Neural cell (in vitro differentiated cells): ENCODE results near the gene UBE2Q1. TPM values are rescaled to one million over a fixed set of nuclear protein-coding genes. Genes with fewer than 3 reads are reported as not detected.

Experiments
- H2AFZ ChIP-seq: fragments of 200-600, 300-800 bp; sonication (generic), shearing (Covaris generic); 2 replicates; pipeline ENCODE4 v1.6.0; 2014; ENCODE audit warnings: low read depth, mild to moderate bottlenecking, antibody characterized with exemption, low read length, moderate library complexity
- H3F3A ChIP-seq: fragments of 200-600 bp; shearing (Covaris generic); 2 replicates; pipeline ENCODE4 v1.6.1; 2016; ENCODE audit warnings: mild to moderate bottlenecking, moderate library complexity, mixed read lengths, antibody characterized with exemption, low read length; ENCODE audit not compliant: insufficient read depth, poor library complexity, severe bottlenecking
- H3K27ac ChIP-seq: fragments of 200-600, 300-800 bp; sonication (generic), shearing (Covaris generic); 2 replicates; pipeline ENCODE4 v1.5.1; 2014; ENCODE audit warnings: mild to moderate bottlenecking, low read length, moderate library complexity
- H3K27me3 ChIP-seq: fragments of 300-800, 200-600 bp; sonication (generic), shearing (Covaris generic); 2 replicates; pipeline ENCODE4 v1.6.0; 2014; ENCODE audit warnings: mild to moderate bottlenecking, low read depth, low read length, moderate library complexity; ENCODE audit not compliant: insufficient read depth
- H3K36me3 ChIP-seq: fragments of 300-800, 200-600 bp; sonication (generic), shearing (Covaris generic); 2 replicates; pipeline ENCODE4 v1.5.1; 2014; ENCODE audit warnings: mild to moderate bottlenecking, antibody characterized with exemption, low read length, moderate library complexity; ENCODE audit not compliant: insufficient read depth
- H3K4me2 ChIP-seq: fragments of 300-800, 200-600 bp; sonication (generic), shearing (Covaris generic); 2 replicates; pipeline ENCODE4 v1.6.0; 2014; ENCODE audit warnings: mild to moderate bottlenecking, low read length
- H3K4me3 ChIP-seq: fragments of 300-800, 200-600 bp; sonication (generic), shearing (Covaris generic); 2 replicates; pipeline ENCODE4 v1.5.1; 2014; ENCODE audit warnings: mild to moderate bottlenecking, low read length, moderate library complexity
- H3K79me2 ChIP-seq: fragments of 200-600 bp; shearing (Covaris generic); replicated peaks from 2 replicates; pipeline ENCODE4 v1.6.0; 2014; ENCODE audit warnings: mild to moderate bottlenecking, low read length, moderate library complexity; ENCODE audit not compliant: insufficient read depth
- H3K9ac ChIP-seq: fragments of 300-800, 200-600 bp; sonication (generic), shearing (Covaris generic); 2 replicates; pipeline ENCODE4 v1.6.1; 2016; ENCODE audit warnings: mild to moderate bottlenecking, low read length, mixed read lengths
- H3K9me2 ChIP-seq: fragments of 200-600 bp; shearing (Covaris generic); 2 replicates; pipeline ENCODE4 v1.6.1; 2016; ENCODE audit warnings: mild to moderate bottlenecking, low read length, mixed read lengths; ENCODE audit not compliant: insufficient read depth
- H3K9me3 ChIP-seq: fragments of 200-600, 300-800 bp; sonication (generic), shearing (Covaris generic); 2 replicates; pipeline ENCODE4 v1.6.1; 2016; ENCODE audit warnings: mild to moderate bottlenecking, mixed run types, low read length, moderate library complexity, mixed read lengths
- H4K20me1 ChIP-seq: fragments of 200-600 bp; shearing (Covaris generic); 2 replicates; pipeline ENCODE4 v1.6.1; 2016; ENCODE audit warnings: mild to moderate bottlenecking, mixed run types; ENCODE audit not compliant: insufficient read depth
- CTCF ChIP-seq: fragments of 450-650 bp; IDR thresholded peaks from 2 replicates; pipeline ENCODE4 v1.5.1; 2014; ENCODE audit warnings: antibody characterized with exemption, mild to moderate bottlenecking, moderate library complexity; ENCODE audit not compliant: poor library complexity, severe bottlenecking
- EP300 ChIP-seq: fragments of 450-650 bp; conservative IDR thresholded peaks from 2 replicates; pipeline ENCODE4 v1.6.1; 2014; ENCODE audit warnings: antibody characterized with exemption, mild to moderate bottlenecking, moderate library complexity; ENCODE audit not compliant: poor library complexity, severe bottlenecking
- EZH2 ChIP-seq: fragments of 200-600, 300-800 bp; shearing (Covaris generic), sonication (generic); IDR thresholded peaks from 2 replicates; pipeline ENCODE4 v1.6.1; 2014; ENCODE audit warnings: antibody characterized with exemption, low read length, borderline replicate concordance, mild to moderate bottlenecking; ENCODE audit not compliant: insufficient read depth, poor library complexity, severe bottlenecking
- MXI1 ChIP-seq: fragments of 450-650 bp; conservative IDR thresholded peaks from 2 replicates; pipeline ENCODE4 v1.6.1; 2014; ENCODE audit warnings: antibody characterized with exemption, mild to moderate bottlenecking; ENCODE audit not compliant: poor library complexity, severe bottlenecking
- POLR2AphosphoS5 ChIP-seq: IDR thresholded peaks from 2 replicates; pipeline ENCODE4 v1.6.1; 2012
- SMC3 ChIP-seq: fragments of 450-650 bp; conservative IDR thresholded peaks from 2 replicates; pipeline ENCODE4 v1.6.1; 2014; ENCODE audit warnings: antibody characterized with exemption, mild to moderate bottlenecking, moderate library complexity; ENCODE audit not compliant: poor library complexity
- TAF1 ChIP-seq: IDR thresholded peaks from 2 replicates; pipeline ENCODE4 v1.6.1; 2012; ENCODE audit warnings: low read depth
- polyA plus RNA-seq: library from polyadenylated mRNA; depleted of rRNA; stranded (reverse); fragments of >200 nt; gene quantifications from 2 replicates; pipeline ENCODE4 v1.2.3, GENCODE V29; 2014

UBE2Q1 gene
- polyA plus RNA-seq, 1 donor from 2014 or later, result 103 TPM

- no peak overlapping the region for H3K9ac ChIP-seq
- no peak overlapping the region for H2AFZ ChIP-seq
- no peaks in the 10 kb centered on the region for H3K9me2 ChIP-seq
- no peaks in the 10 kb centered on the region for H3F3A ChIP-seq
- peaks cover 11% of the 10 kb centered on the region for H3K79me2 ChIP-seq
- no peak overlapping the region for H3K4me2 ChIP-seq
- peaks cover 5% of the 10 kb centered on the region for H3K36me3 ChIP-seq
- H3K4me3 ChIP-seq, result no peak overlapping the region
- H3K9me3 ChIP-seq, result no peaks in the 10 kb centered on the region
- no peaks in the 10 kb centered on the region for H4K20me1 ChIP-seq
- H3K27ac ChIP-seq, result no peak overlapping the region
- no peak for TF ChIP-seq SMC3
- no peaks in the 10 kb centered on the region for H3K27me3 ChIP-seq
These were observed 7.0 kb downstream of the UBE2Q1 start for GRCh38 chr1:154551474-154551873.

- no peaks in the 10 kb centered on the region for H4K20me1 ChIP-seq
- H3K79me2 ChIP-seq, result peaks cover 3% of the 10 kb centered on the region
- H3K27me3 ChIP-seq, result no peaks in the 10 kb centered on the region
- no peaks in the 10 kb centered on the region for H3K9me3 ChIP-seq
- H3K36me3 ChIP-seq, result peaks cover 5% of the 10 kb centered on the region
- no peak overlapping the region for H3K4me3 ChIP-seq
- H3K27ac ChIP-seq, result no peak overlapping the region
- H2AFZ ChIP-seq, result no peak overlapping the region
- H3F3A ChIP-seq, result no peaks in the 10 kb centered on the region
- H3K4me2 ChIP-seq, result no peak overlapping the region
- TF ChIP-seq EP300 (no peak), POLR2AphosphoS5 (no peak), MXI1 (no peak), TAF1 (no peak), SMC3 (no peak), EZH2 (no peak), CTCF (no peak)
- no peak overlapping the region for H3K9ac ChIP-seq
- H3K9me2 ChIP-seq, result no peaks in the 10 kb centered on the region
These were observed 7.8 kb downstream of the UBE2Q1 start for GRCh38 chr1:154550657-154551056.

- H2AFZ ChIP-seq, result no peak overlapping the region
- H3K27me3 ChIP-seq, result no peaks in the 10 kb centered on the region
- no peaks in the 10 kb centered on the region for H3K79me2 ChIP-seq
- no peak overlapping the region for H3K4me2 ChIP-seq
- no peaks in the 10 kb centered on the region for H3F3A ChIP-seq
- TF ChIP-seq EP300 (no peak), CTCF (no peak)
- no peaks in the 10 kb centered on the region for H3K9me2 ChIP-seq
- peaks cover 5% of the 10 kb centered on the region for H3K36me3 ChIP-seq
- H3K9me3 ChIP-seq, result no peaks in the 10 kb centered on the region
- no peak overlapping the region for H3K9ac ChIP-seq
- no peak overlapping the region for H3K4me3 ChIP-seq
- no peak overlapping the region for H3K27ac ChIP-seq
- H4K20me1 ChIP-seq, result no peaks in the 10 kb centered on the region
These were observed 8.4 kb downstream of the UBE2Q1 start for GRCh38 chr1:154550070-154550469.
